Esophagus muscularis mucosa (tissue), 4 donors: Measurements from ENCODE around the gene ARPC3. TPM values are rescaled to one million over a fixed set of nuclear protein-coding genes. Genes with fewer than 3 reads are reported as not detected.
"Not testable (repeated sequence)": the region's sequence is repeated elsewhere in the genome, so short reads cannot be mapped to it uniquely, and the experiment has no call there.

Experiments
- DNase-seq: peaks from one replicate; pipeline ENCODE4 v3.0.0-alpha.2; 2017; ENCODE audit errors: extremely low spot score
- H3K27ac ChIP-seq, 4 donors: fragments of 200-600 bp; sonication (generic); replicated peaks in 1 of 4; 1 replicate in 3 of 4; 2 replicates in 1 of 4; pipeline ENCODE4 v1.5.1; 2016 to 2019; ENCODE audit warnings: mild to moderate bottlenecking in 1 of 4
- H3K27me3 ChIP-seq, 4 donors: fragments of 200-600 bp; sonication (generic); one replicate each; pipeline versions ENCODE4 v1.5.1 to v1.6.0; 2016 to 2019
- H3K36me3 ChIP-seq, 4 donors: fragments of 200-600 bp; sonication (generic); one replicate each; pipeline ENCODE4 v1.5.1; 2016 to 2019
- H3K4me1 ChIP-seq, 4 donors: fragments of 200-600 bp; sonication (generic); one replicate each; pipeline ENCODE4 v1.5.1; 2016 to 2019
- H3K4me3 ChIP-seq, 4 donors: fragments of 200-600 bp; sonication (generic); 1 replicate in 2 of 4; 2 replicates in 2 of 4; pipeline ENCODE4 v1.5.1; 2016 to 2019; ENCODE audit warnings: mild to moderate bottlenecking in 4 of 4, moderate library complexity in 1 of 4
- H3K9me3 ChIP-seq, 4 donors: fragments of 200-600 bp; sonication (generic); 1 replicate in 3 of 4; 2 replicates in 1 of 4; pipeline ENCODE4 v1.5.1; 2016 to 2019
- EP300 ChIP-seq: sonication (generic); formaldehyde crosslinking; IDR thresholded peaks from one replicate; pipeline ENCODE4 v1.6.1; 2017; ENCODE audit warnings: antibody characterized with exemption
- POLR2A ChIP-seq: fragments of 450-650 bp; IDR thresholded peaks from one replicate; pipeline ENCODE4 v1.6.1; 2017; ENCODE audit warnings: antibody characterized with exemption, moderate library complexity, mild to moderate bottlenecking, low read depth
- POLR2AphosphoS5 ChIP-seq, 2 donors: sonication (generic); formaldehyde crosslinking; IDR thresholded peaks; one replicate each; pipeline ENCODE4 v1.6.1; 2017; ENCODE audit warnings: antibody characterized with exemption in 2 of 2
- whole genome bisulfite sequencing: methylation state at CpG from one replicate; pipeline ENCODE4 v1.1.5; 2018; 5-methylcytosine and 5-hydroxymethylcytosine counted together
- intact Hi-C: fragments of 100-400 bp; cut with DNase I; formaldehyde crosslinking; loops from one replicate; pipeline ENCODE4 v1.15.1; 2023
- total RNA-seq, 4 donors: library from RNA; depleted of rRNA; stranded (reverse); fragments of >200 nt; gene quantifications; one replicate each; pipeline versions ENCODE4 v1.1.0 to v1.2.1, GENCODE V29; 2016
- TF ChIP-seq, protein P1 (sequence below), 3 experiments: fragments of 200-600 bp in 2 of 3; fragments of 450-650 bp in 1 of 3; sonication (generic) in 2 of 3; IDR thresholded peaks; one replicate each; pipeline ENCODE4 v1.5.1; 2017 to 2019; ENCODE audit warnings: antibody characterized with exemption in 3 of 3, mild to moderate bottlenecking in 2 of 3, moderate library complexity in 1 of 3

Gene ARPC3
- total RNA-seq, 4 donors from 2014 or later, result 227 to 363 (median 257) TPM

DNA sequence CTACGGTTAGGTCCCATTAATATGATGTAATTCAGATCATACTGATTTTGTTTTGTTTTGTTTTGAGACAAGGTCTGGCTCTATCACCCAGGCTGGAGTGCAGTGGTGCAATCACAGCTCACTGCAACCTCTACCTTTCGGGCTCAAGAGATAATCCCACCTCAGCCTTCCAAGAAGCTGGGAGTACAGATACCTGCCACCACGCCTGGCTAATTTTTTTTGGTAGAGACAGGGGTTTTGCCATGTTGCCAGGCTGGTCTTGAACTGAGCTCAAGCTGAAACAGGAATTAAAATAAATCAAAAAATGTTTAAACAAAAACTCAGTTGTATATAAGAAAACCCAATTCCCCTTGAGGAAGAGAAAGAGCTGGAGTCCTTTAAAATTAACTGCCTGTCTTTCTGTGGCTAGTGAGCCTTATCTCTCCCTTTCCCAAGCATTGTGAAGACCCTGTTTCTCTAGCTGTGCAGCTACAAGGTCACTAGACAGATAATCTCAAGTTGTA lies 28.9 kb downstream of the ARPC3 start:
- no peaks in the 10 kb centered on the region for H3K27me3 ChIP-seq
- H3K27ac ChIP-seq, result no peak overlapping the region
- DNase-seq, result no peak
- TF ChIP-seq POLR2A (no peak), POLR2AphosphoS5 (IDR thresholded peaks at IDR 0.05) (no peak), EP300 (no peak)
- no peak overlapping the region for H3K4me3 ChIP-seq
- H3K4me1 ChIP-seq, result peaks cover 0 to 8% (median 2%) of the 10 kb centered on the region in 4 donors
- no peaks in the 10 kb centered on the region for H3K36me3 ChIP-seq
- WGBS, result 83% methylated on average over 3 of the region's 3 CpGs
- no peaks in the 10 kb centered on the region for H3K9me3 ChIP-seq
- intact Hi-C loops, result loop anchor here (10.0 kb wide), 1 partner anchor 196 kb away; no protein-coding TSS in a partner anchor

DNA sequence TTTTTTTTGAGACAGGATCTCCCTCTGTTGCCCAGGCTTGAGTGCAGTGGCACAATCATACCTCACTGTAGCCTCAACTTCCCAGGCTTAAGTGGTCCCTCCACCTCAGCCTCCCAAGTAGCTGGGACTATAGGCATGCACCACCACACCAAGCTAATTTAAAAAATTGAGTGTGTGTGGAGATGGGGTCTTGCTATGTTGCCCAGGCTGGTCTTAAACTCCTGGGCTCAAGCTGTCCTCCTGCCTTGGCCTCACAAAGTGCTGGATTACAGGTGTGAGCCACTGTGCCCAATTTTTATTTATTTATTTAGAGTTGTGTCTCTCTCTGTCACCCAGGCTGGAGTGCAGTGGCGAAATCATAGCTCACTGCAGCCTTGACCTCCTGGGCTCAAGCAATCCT lies 29.5 kb downstream of the ARPC3 start:
- not testable (repeated sequence) for H3K27me3 ChIP-seq, H3K4me1 ChIP-seq, H3K9me3 ChIP-seq, H3K4me3 ChIP-seq, DNase-seq, H3K27ac ChIP-seq, H3K36me3 ChIP-seq
- intact Hi-C loops, result loop anchor here (10.0 kb wide), 1 partner anchor 196 kb away; no protein-coding TSS in a partner anchor
- WGBS, result 92% methylated on average over 1 of the region's 1 CpG

DNA sequence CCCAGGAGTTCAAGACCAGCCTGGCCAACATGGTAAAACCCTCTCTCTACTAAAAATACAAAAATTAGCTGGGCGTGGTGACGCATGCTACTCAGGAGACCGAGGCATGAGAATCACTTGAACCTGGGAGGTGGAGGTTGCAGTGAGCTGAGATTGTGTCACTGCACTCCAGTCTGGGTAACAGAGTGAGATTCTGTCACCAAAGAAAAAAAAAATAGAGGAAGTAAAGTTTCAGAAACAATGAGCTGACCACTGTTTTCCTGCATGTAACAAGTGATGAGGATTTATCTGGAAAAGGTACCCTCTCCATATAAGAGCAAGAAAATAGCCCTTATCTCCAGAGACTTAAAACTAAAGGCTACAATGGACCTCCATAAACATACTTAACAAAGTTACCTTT lies 33.0 kb downstream of the ARPC3 start:
- H3K27ac ChIP-seq, H3K36me3 ChIP-seq, H3K27me3 ChIP-seq, H3K9me3 ChIP-seq, H3K4me3 ChIP-seq, DNase-seq, intact Hi-C loops, H3K4me1 ChIP-seq: not testable (repeated sequence)
- WGBS, result 90% methylated on average over 3 of the region's 3 CpGs

DNA sequence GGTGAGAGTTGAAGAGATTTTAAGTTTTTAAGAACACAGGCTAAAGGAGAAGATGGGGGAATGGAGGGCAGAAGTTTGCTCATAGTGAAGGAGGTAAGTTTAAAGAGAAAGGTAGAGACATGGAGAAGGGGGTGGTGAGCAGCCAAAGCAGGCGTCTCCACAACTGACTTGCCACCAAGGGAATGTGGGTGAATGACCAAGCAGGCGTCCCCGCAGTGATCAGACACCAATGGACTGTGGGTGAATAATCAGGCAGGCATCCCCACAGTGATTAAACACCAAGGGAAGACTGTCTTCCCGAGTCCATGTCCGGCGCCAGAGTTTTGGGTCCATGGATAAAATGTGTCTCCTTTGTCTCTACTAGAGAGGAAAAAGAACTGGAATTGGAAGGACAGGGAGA lies 40.1 kb downstream of the ARPC3 start:
- WGBS, result 89% methylated on average over 6 of the region's 6 CpGs
- intact Hi-C loops, result not testable (repeated sequence)

DNA sequence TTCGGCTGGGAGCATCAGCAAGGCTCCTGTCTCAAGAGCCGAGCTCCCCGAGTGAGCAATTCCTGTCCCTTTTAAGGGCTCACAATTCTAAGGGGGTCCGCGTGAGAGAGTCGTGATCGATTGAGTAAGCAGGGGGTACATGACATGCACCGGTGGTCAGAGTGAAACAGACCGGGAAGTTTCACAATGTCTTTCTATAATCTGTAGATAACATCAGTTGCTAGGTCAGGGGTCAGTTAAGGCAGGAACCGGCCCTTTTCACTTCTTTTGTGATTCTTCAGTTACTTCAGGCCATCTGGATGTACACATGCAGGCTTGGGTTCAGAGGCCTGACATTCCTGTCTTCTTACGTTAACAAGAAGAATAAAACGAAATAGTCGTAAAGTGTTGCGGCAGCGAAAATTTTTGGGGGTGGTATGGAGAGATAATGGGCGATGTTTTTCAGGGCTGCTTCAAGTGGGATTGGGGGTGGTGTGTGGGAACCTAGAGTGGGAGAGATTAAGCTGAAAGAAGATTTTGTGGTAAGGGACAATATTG lies 44.9 kb downstream of the ARPC3 start:
- 93% methylated on average over 16 of the region's 16 CpGs for WGBS
- peaks cover 0 to 13% (median 11%) of the 10 kb centered on the region in 4 donors for H3K36me3 ChIP-seq
- DNase-seq, H3K4me3 ChIP-seq, intact Hi-C loops, H3K27ac ChIP-seq, H3K27me3 ChIP-seq, H3K9me3 ChIP-seq: not testable (repeated sequence)
- peaks cover 8 to 33% (median 24%) of the 10 kb centered on the region in 4 donors for H3K4me1 ChIP-seq

More for the DNA sequence above, 40.1 kb downstream of the ARPC3 start:
- not testable (repeated sequence) for H3K4me3 ChIP-seq, H3K36me3 ChIP-seq, H3K4me1 ChIP-seq, H3K27ac ChIP-seq, H3K9me3 ChIP-seq, DNase-seq, H3K27me3 ChIP-seq

DNA sequence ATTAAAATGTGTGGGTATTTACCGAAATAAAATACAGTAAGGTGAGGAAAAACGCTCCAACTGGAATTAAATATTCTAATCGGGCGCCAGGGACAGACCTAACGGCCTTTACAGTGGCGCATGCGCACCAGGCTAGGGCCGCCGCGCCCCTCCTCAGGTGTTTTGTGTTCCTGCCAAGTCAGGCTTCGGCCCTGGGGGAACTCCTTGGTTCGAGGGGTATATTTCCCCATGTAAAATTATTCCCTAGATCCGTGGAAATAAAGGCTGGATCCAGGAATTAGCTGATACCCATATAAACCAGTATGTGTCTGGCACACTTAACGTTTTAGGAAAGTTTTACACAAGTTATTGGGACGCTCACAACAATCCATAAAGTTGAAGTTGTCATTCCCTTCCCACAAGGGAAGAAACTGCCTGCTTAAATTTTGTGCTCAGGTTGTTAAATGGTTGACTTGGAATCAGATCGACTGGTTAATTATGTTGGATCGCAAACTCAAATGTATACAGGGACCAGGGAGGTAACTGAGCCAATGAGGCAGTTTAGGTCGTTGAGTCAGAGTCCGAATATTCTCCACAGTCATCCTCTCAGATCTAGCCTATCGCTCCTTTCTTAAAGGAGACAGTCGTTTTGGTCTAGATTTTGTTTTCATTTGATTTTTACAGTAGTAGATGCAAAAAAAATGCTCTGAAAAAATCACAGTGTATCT lies 46.0 kb downstream of the ARPC3 start:
- Histone ChIP-seq H3K36me3 (peaks cover 0 to 18% (median 12%) of the 10 kb centered on the region in 4 donors), H3K4me1 (peaks cover 10 to 36% (median 27%) of the 10 kb centered on the region in 4 donors), H3K27ac (peak overlapping the region; percentile 88 to 92 (median 90)), H3K4me3 (peak overlapping the region; percentile 80 to 97 (median 90)), H3K27me3 (no peaks in the 10 kb centered on the region), H3K9me3 (no peaks in the 10 kb centered on the region)
- no peak for TF ChIP-seq POLR2A
- TF ChIP-seq POLR2AphosphoS5 (IDR thresholded peaks at IDR 0.05), result peak in 1 of 2 donors; percentile 7
- no peak for TF ChIP-seq EP300
- TF ChIP-seq, protein P1, sequence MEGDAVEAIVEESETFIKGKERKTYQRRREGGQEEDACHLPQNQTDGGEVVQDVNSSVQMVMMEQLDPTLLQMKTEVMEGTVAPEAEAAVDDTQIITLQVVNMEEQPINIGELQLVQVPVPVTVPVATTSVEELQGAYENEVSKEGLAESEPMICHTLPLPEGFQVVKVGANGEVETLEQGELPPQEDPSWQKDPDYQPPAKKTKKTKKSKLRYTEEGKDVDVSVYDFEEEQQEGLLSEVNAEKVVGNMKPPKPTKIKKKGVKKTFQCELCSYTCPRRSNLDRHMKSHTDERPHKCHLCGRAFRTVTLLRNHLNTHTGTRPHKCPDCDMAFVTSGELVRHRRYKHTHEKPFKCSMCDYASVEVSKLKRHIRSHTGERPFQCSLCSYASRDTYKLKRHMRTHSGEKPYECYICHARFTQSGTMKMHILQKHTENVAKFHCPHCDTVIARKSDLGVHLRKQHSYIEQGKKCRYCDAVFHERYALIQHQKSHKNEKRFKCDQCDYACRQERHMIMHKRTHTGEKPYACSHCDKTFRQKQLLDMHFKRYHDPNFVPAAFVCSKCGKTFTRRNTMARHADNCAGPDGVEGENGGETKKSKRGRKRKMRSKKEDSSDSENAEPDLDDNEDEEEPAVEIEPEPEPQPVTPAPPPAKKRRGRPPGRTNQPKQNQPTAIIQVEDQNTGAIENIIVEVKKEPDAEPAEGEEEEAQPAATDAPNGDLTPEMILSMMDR (IDR thresholded peaks at IDR 0.05), result no peak
- WGBS, result 20% methylated on average over 21 of the region's 21 CpGs
- intact Hi-C loops, result no loop called here
- DNase-seq, result no peak

DNA sequence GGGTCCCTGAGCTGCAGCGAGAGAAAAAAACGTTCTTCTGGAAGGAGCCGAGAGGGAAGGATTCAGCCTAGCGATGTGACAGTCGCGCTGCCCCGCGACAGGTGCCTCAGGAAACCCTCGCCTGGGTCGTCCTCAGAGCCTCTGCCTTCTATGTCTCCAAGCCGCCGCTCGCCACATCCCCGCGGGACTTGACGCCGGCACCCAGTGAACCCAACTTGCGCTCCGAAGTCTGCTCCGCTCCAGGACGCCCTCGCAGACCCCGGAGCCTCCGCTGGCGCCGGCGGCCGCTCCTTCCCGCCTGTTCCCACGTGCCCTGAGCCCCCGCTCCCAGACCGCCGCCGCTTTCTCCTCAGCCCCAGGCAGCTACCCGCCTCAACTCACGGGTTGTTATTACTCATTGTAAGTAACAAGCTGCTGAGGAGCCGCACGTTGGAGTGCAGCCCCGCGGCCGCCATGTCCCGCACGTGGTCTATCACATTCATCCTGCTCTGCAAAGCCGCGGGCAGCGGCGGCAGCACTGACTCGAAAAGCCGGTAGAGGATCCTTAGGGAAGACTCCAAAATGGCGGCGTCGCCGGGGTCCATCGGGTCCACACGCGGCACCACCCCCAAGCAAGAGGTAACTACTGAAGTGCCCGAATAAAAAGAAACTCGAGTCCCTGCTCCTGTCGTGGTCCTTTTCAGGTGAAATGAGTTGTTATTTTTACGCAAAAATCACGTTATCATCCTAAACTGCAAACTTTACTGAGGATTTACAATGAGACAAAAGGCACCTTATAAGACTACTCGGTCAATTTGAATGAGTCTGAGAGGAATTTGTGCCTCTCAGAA lies 46.8 kb downstream of the ARPC3 start, which contains the start of gene ANAPC7:
Gene ANAPC7, minus strand, starts transcription at position 563 of the 830 bp plus-strand sequence. Its CDS starts 81 bp downstream, at position 482.
- peaks cover 0 to 25% (median 13%) of the 10 kb centered on the region in 4 donors for H3K36me3 ChIP-seq
- WGBS, result under 1% methylated on average over 53 of the region's 62 CpGs
- peak within 1 kb of the TSS; percentile 88 to 92 (median 90) for H3K27ac ChIP-seq
- no peaks in the 10 kb centered on the region for H3K9me3 ChIP-seq
- H3K27me3 ChIP-seq, result no peaks in the 10 kb centered on the region
- intact Hi-C loops, result no loop called here
- H3K4me1 ChIP-seq, result peaks cover 10 to 36% (median 27%) of the 10 kb centered on the region in 4 donors
- DNase-seq, result peak; percentile 97
- TF ChIP-seq POLR2AphosphoS5 (IDR thresholded peaks at IDR 0.05) (peak; percentile 74 to 75), POLR2A (no peak), EP300 (no peak)
- TF ChIP-seq, protein P1 (IDR thresholded peaks at IDR 0.05), result peak in 1 of 3 experiments; percentile 26
- H3K4me3 ChIP-seq, result peak within 1 kb of the TSS; percentile 80 to 97 (median 90)
